ENCODE measurements around the gene ACBD4.

DNA sequence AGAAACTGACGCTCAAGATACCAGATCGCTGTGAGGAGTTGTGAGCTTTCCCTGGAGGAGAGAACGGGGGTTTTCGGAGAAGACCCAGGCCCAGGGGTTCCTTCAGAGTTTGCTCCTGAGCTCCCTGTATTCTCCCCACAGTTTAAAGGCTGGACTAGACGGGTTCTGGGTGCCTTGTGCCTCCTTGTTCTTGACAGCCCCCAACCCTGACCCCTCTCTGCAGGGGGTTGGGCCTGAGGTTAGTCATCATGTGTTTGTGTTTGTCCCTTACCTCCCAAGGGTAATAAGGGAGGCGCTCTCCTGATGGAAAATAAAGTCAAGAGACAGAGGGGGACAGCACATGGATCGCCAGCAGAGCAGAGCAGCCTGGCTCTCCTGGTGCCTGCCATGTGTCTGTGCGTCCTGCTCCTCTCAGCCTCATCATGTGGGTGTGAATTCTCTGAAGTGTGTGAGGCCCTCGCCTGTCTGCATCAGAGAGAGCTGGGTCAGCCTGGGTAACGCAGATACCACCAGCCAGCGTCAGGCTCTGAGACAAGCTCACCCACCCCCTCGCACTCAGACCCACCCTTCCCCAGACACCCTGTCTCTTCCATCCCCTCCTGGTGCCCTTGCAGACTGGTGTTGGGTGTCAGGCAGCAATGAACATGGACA is 34.9 kb downstream of the ACBD4 start:
- TF ChIP-seq, protein P1, sequence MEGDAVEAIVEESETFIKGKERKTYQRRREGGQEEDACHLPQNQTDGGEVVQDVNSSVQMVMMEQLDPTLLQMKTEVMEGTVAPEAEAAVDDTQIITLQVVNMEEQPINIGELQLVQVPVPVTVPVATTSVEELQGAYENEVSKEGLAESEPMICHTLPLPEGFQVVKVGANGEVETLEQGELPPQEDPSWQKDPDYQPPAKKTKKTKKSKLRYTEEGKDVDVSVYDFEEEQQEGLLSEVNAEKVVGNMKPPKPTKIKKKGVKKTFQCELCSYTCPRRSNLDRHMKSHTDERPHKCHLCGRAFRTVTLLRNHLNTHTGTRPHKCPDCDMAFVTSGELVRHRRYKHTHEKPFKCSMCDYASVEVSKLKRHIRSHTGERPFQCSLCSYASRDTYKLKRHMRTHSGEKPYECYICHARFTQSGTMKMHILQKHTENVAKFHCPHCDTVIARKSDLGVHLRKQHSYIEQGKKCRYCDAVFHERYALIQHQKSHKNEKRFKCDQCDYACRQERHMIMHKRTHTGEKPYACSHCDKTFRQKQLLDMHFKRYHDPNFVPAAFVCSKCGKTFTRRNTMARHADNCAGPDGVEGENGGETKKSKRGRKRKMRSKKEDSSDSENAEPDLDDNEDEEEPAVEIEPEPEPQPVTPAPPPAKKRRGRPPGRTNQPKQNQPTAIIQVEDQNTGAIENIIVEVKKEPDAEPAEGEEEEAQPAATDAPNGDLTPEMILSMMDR (IDR thresholded peaks at IDR 0.05) = no peak
- TF ChIP-seq POLR2A (IDR thresholded peaks at IDR 0.05) = no peak
